Mesothelial cell of epicardium (in vitro differentiated cells): ENCODE data around the gene HOXD11. TPM values are rescaled to one million over a fixed set of nuclear protein-coding genes. Genes with fewer than 3 reads are reported as not detected.

Experiments
- DNase-seq, 2 experiments: peaks; one replicate each; pipeline ENCODE4 v3.0.0; 2021; ENCODE audit warnings: low spot score in 2 of 2; ENCODE audit not compliant: unreplicated experiment in 2 of 2
- H3K27ac Mint-ChIP-seq: 2 replicates; pipeline ENCODE4 v1.8.0; 2021; ENCODE audit warnings: mixed read lengths
- H3K27me3 Mint-ChIP-seq: 2 replicates; pipeline ENCODE4 v1.8.0; 2021; ENCODE audit warnings: low read depth, mixed read lengths
- H3K36me3 Mint-ChIP-seq: 2 replicates; pipeline ENCODE4 v1.8.0; 2021; ENCODE audit warnings: mixed read lengths
- H3K4me1 Mint-ChIP-seq: 2 replicates; pipeline ENCODE4 v1.8.0; 2021; ENCODE audit warnings: mixed read lengths
- H3K4me3 Mint-ChIP-seq: 2 replicates; pipeline ENCODE4 v1.8.0; 2021; ENCODE audit warnings: mild to moderate bottlenecking, moderate library complexity, mixed read lengths
- H3K9me3 Mint-ChIP-seq: 2 replicates; pipeline ENCODE4 v1.8.0; 2021; ENCODE audit warnings: mixed read lengths
- CTCF ChIP-seq: fragments of 200-600 bp; sonication (generic); IDR thresholded peaks from one replicate; pipeline ENCODE4 v1.5.0; 2021; ENCODE audit warnings: antibody characterized with exemption; ENCODE audit not compliant: unreplicated experiment
- total RNA-seq: library from RNA; stranded (reverse); gene quantifications from 3 replicates; pipeline ENCODE4 v1.2.1, GENCODE V29; 2021

Gene HOXD11
- total RNA-seq, 1 donor from 2014 or later: 3.0 TPM

GRCh38 chr2:176071330-176072291 is 35.5 kb upstream of the HOXD11 start:
- DNase-seq: no peak
- no peak for TF ChIP-seq CTCF
- Mint-ChIP-seq H3K9me3 (no peaks in the 10 kb centered on the region), H3K4me1 (peaks cover 10% of the 10 kb centered on the region), H3K36me3 (no peaks in the 10 kb centered on the region), H3K4me3 (no peak overlapping the region), H3K27ac (no peak overlapping the region), H3K27me3 (peaks cover 100% of the 10 kb centered on the region)

- Mint-ChIP-seq H3K4me1 (peaks cover 10% of the 10 kb centered on the region), H3K36me3 (no peaks in the 10 kb centered on the region), H3K9me3 (no peaks in the 10 kb centered on the region), H3K27me3 (peaks cover 100% of the 10 kb centered on the region), H3K4me3 (no peak overlapping the region), H3K27ac (no peak overlapping the region)
- DNase-seq: no peak
- no peak for TF ChIP-seq CTCF
Measured at GRCh38 chr2:176072292-176072669, 34.8 kb upstream of the HOXD11 start.

GRCh38 chr2:176072951-176073904 is 33.9 kb upstream of the HOXD11 start:
- Mint-ChIP-seq H3K4me1 (peaks cover 5% of the 10 kb centered on the region), H3K27ac (no peak overlapping the region), H3K36me3 (no peaks in the 10 kb centered on the region), H3K4me3 (no peak overlapping the region), H3K9me3 (no peaks in the 10 kb centered on the region), H3K27me3 (peaks cover 99% of the 10 kb centered on the region)
- TF ChIP-seq CTCF: no peak
- DNase-seq: no peak

GRCh38 chr2:176074919-176075425 is 32.1 kb upstream of the HOXD11 start:
- H3K4me3 Mint-ChIP-seq: no peak overlapping the region
- H3K27ac Mint-ChIP-seq: no peak overlapping the region
- no peak for TF ChIP-seq CTCF
- H3K36me3 Mint-ChIP-seq: no peaks in the 10 kb centered on the region
- H3K4me1 Mint-ChIP-seq: peaks cover 8% of the 10 kb centered on the region
- DNase-seq: no peak
- H3K9me3 Mint-ChIP-seq: no peaks in the 10 kb centered on the region
- H3K27me3 Mint-ChIP-seq: peaks cover 99% of the 10 kb centered on the region

- Mint-ChIP-seq H3K27me3 (peaks cover 96% of the 10 kb centered on the region), H3K9me3 (no peaks in the 10 kb centered on the region), H3K27ac (no peak overlapping the region), H3K4me1 (peaks cover 8% of the 10 kb centered on the region), H3K36me3 (no peaks in the 10 kb centered on the region), H3K4me3 (no peak overlapping the region)
- no peak for TF ChIP-seq CTCF
- no peak for DNase-seq
Measured at GRCh38 chr2:176075481-176075880, 31.6 kb upstream of the HOXD11 start.
